ENCODE results near the gene ZNF287.

DNA sequence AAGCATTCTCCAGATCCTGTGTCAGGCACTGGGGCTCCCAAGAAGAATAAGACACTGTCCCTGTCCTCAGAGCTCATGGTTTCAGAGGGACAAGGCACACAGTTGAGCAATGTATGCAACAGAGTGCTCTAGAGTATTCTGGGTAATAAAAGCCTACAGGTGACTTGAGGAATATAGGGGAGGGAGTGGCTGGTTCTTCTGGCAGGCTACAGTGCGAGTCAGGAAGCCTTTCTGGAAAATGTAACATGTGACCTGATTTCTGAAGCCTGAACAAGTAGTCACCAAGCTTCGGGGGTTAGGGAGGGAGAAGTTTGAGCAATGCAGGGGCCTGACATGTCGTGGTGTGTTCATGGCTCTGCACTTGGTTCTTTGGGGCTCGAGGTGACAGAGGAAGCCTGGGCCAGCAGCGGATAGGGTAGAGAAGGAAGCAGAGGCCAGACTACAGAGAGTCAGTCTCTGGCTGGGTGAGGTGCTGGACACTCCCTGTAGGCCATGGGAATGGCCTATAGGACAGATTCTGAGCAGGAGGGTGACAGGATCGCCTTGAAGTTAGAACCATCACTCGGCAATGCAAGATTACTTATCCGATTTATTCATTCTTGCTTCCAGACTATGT, 61.0 kb downstream of the ZNF287 start:
- TF ChIP-seq, protein P1, sequence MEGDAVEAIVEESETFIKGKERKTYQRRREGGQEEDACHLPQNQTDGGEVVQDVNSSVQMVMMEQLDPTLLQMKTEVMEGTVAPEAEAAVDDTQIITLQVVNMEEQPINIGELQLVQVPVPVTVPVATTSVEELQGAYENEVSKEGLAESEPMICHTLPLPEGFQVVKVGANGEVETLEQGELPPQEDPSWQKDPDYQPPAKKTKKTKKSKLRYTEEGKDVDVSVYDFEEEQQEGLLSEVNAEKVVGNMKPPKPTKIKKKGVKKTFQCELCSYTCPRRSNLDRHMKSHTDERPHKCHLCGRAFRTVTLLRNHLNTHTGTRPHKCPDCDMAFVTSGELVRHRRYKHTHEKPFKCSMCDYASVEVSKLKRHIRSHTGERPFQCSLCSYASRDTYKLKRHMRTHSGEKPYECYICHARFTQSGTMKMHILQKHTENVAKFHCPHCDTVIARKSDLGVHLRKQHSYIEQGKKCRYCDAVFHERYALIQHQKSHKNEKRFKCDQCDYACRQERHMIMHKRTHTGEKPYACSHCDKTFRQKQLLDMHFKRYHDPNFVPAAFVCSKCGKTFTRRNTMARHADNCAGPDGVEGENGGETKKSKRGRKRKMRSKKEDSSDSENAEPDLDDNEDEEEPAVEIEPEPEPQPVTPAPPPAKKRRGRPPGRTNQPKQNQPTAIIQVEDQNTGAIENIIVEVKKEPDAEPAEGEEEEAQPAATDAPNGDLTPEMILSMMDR (IDR thresholded peaks at IDR 0.05): no peak
- no peak for TF ChIP-seq POLR2A (IDR thresholded peaks at IDR 0.05)
- TF ChIP-seq POLR2AphosphoS5 (IDR thresholded peaks at IDR 0.05): no peak
- TF ChIP-seq EP300 (IDR thresholded peaks at IDR 0.05): no peak
